Measurements from ENCODE around the gene CDKN1A.
"Not testable (repeated sequence)": the region's sequence is repeated elsewhere in the genome, so short reads cannot be mapped to it uniquely, and the experiment has no call there.

The CDKN1A gene

DNA sequence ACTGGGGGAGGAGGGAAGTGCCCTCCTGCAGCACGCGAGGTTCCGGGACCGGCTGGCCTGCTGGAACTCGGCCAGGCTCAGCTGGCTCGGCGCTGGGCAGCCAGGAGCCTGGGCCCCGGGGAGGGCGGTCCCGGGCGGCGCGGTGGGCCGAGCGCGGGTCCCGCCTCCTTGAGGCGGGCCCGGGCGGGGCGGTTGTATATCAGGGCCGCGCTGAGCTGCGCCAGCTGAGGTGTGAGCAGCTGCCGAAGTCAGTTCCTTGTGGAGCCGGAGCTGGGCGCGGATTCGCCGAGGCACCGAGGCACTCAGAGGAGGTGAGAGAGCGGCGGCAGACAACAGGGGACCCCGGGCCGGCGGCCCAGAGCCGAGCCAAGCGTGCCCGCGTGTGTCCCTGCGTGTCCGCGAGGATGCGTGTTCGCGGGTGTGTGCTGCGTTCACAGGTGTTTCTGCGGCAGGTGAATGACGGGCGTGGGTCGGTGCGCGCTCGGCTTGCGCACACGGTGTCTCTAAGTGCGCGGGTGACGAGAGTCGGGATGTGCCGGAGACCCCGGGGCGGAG is at the start of gene CDKN1A:
Gene CDKN1A, plus strand, starts transcription at position 227 of the 555 bp plus-strand sequence. CDS start 5,388 bp downstream, outside the sequence.
- DNase-seq, result peak; percentile 15 to 55 (median 24)

DNA sequence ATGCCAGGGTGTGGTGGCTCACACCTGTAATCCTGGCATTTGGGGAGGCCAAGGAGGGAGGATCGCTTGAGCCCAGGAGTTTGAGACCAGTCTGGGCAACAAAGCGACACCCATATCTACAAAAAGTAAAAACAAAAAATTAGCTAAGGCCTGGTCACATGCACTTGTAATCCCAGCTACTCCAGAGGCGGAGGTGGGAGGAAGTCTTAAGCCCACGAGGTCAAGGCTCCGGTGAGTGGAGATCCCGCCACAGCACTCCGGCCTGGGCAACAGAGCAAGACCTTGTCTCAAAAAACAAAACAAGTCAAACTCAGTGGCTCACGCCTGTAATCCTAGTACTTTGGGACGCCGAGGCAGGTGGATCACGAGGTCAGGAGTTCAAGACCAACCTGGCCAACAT is 48.7 kb upstream of the CDKN1A start:
- no peak for DNase-seq

DNA sequence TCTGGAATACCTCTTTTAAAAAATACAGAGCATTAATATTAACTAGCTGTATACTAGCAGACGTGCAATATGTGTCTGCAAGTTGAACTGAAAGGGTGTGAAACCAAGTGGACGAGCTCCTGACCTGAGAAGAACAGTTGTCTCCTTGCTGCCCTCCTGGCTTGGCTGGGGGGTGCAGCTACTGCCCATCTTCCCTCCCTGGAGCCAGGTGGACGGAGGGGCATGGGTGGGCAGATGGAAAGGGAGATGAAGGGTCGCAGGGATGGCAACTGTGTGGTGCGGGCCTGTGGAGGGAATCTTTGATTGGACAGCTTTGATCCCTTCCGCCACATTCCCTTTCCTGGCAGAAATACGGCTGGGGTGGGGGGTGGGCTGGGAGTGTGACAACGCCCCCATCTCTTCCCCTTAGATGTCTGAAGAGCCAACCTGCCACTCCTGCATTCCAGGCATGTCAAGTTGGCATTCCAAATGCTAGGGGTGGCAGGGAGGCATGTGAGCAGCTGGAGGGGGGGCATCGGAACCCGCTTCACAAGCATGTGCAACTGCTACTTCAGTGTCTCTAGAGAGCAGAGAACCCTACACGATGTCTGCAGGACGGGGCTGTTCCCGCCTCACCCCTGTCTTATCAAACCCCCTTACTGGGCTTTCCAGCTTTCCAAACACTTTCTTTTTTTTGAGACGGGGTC is 47.0 kb upstream of the CDKN1A start:
- no peak for DNase-seq

DNA sequence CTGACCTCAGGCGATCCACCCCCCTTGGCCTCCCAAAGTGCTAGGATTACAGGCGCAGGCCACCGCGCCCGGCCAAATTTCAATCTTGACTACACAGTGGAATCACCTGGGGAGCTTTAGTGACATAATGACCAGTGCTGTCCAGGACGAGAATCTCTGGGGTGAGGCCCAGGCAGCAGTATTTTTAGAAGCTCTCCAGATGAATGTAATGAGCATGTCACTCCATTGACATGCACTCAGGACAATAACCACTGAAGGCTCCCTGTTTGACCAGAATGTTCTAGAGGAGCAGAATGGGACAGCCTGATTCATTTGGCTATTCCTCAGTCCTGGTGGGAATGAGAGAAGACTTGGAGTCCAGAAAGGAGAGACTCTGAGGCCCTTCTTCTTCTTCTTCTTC is 45.1 kb upstream of the CDKN1A start:
- DNase-seq, result no peak

DNA sequence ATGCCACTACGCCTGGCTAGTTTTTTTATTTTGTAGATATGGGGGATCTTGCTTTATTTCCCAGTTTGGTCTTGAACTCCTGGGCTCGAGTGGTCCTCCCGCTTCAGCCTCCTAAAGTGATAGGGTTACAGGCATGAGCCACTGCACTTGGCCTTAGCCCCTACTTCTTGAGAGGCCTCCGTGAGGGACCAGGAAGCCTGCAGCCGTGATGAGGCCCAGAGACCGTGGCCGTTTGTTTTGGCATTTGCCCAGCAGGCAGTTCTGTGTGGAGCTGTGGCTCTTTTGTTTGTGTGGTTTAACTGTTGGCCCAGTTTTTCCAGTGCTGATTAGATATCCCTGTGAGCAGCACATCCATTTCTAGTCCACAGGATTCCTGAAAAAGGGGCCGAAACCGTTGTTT is 44.6 kb upstream of the CDKN1A start:
- DNase-seq, result no peak

DNA sequence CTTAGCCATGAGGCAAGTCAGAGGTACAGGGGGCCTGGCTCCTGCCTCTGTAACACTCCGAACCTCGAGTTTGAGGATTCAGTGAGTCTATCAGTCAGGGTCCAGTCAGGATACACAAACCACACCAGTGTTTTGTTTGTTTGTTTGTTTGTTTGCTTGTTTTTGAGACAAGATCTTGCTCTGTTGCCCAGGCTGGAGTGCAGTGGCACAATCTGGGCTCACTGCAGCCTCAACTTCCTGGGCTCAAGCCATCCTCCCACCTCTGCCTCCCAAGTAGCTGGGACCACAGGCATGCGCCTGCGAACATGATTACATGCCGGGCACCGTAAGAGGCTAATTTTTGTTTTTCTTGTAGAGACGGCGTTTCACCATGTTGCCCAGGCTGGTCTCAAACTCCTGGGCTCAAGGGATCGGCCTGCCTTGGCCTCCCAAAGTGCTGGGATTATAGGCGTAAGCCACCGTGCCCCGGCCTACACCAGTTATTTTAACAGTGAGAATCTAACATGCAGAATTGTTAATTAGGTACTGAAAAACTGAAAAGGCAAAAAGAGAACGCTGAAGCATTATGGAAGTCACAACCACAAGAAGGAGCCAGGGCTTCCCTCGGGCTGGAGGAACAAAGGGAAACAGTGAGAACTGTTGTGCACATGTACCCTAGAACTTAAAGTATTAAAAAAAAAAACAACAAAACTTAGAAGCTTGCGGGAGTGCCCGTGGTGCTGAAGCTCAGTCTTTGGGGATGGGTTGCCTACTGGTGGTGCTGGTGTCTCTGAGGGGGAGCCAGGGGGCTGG is 44.0 kb upstream of the CDKN1A start:
- DNase-seq, result no peak

DNA sequence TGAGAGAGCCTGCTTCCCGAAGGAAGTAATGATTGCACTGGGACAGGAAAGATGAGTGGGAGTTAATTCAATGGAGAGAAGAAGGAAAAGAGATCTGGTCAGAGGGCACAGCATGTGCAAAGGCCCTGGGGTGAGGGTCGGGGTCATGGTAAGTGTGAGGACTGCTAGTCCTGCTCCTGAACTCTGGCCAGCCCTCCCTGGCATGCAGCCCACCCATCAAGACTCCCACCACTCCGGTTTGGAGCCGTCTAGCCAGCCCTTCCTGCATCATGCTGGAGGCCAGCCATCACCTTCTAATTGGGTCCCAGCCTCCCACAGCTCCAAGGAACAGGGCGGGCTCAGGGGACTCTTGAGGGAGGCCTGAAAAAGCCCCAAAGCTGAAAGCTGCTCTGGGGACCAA is 42.2 kb upstream of the CDKN1A start:
- no peak for DNase-seq

DNA sequence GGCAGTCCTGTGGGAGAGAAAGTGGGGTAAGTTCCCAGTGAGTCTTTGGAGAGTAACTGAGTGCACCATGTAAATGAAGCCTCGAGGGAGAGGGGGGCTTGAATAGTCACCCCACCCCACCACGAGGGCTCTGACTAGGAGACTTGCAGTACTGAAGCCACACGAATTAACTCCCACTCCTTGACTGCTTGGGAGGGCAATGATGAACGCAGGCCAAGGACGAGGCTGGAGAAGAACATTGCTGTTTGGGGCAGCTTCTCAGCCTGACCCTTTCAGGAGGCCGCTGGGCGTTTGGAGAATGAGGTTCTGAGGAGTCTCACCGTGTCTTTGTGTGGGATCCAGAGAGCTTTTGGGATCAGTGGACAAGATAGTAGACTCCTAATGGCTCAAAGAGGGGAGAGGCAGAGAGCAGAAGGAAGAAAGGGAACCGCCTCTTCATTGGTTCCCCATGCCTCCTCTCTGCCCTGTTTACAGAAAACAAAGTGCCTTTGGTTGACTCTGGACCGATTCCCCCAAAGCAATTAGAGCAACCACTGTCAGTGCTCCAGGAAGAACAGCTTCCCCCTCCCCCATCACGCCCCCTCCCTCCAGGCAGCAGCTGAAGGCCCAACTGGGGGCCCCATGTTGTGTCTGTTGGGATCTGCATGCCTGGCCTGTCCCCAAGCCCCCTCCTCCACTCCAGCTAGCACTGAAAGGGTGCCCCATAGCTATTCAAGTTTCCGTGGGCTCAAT is 41.7 kb upstream of the CDKN1A start:
- DNase-seq, result no peak

DNA sequence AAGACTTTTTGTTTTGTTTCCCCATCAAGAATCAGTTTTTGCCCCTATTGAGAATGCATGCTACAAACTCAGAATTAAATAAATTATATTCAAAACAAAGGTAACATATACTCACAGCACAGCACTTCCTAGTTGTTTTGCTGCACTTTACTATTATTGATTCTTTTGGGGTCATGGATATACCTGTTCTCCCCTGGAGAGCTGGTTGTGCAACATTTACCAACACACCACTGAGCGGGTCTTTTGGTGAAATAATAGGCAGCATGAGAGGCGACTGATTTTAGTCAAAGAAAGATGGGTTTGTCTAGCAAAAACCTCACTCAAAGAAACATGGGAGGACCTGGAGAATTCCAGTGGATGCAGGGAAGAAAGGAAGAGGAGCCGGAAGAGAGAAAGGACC is 39.9 kb upstream of the CDKN1A start:
- no peak for DNase-seq

DNA sequence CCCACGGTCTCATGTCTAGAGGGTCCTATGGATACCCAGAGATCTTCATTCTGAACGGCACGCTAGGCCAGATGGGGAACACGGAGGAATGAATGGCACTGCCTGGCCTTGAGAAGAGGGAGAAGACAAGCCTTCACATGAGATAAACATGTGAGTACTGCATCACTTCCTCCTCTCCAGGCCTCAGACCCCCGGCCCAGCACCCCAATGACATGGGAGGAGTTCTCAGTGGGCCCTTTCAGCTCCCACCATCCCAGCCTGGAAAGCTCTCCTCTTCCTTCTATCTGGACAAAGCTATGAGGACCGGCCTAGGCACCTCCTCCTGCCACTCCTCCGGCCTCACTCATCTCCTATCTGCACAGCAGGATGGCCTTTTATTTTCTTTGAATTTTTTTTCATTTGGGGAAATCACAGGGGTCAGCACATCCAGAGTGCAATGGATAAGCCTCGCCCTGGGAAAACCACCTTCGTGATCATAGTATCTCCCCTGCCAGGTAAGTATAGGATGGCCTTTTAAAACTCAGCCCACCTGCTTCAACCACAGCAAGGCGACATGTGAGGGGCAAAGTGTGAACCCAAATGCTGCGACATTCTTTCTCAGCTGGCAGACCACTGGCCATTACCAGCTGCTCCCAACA is 39.2 kb upstream of the CDKN1A start:
- DNase-seq, result no peak

DNA sequence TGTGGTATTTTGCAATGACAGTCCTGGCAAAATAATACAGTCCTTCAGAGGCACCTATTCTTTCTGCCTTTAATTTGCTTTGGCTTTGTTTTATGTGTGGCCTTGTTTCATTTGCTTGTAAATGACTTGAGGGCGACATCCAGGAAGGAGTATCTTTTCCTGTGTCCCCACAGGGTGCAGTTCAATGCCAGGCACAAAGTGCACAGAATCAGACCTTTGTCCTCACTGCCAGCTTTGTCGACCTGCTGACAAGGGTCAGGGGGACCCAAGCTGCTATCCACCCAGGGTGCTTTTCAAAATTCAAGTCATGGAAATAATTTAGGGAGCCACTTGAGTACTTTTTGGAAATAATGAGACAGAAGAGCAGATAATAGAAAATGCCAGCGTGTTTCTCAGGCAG is 37.0 kb upstream of the CDKN1A start:
- DNase-seq, result no peak

DNA sequence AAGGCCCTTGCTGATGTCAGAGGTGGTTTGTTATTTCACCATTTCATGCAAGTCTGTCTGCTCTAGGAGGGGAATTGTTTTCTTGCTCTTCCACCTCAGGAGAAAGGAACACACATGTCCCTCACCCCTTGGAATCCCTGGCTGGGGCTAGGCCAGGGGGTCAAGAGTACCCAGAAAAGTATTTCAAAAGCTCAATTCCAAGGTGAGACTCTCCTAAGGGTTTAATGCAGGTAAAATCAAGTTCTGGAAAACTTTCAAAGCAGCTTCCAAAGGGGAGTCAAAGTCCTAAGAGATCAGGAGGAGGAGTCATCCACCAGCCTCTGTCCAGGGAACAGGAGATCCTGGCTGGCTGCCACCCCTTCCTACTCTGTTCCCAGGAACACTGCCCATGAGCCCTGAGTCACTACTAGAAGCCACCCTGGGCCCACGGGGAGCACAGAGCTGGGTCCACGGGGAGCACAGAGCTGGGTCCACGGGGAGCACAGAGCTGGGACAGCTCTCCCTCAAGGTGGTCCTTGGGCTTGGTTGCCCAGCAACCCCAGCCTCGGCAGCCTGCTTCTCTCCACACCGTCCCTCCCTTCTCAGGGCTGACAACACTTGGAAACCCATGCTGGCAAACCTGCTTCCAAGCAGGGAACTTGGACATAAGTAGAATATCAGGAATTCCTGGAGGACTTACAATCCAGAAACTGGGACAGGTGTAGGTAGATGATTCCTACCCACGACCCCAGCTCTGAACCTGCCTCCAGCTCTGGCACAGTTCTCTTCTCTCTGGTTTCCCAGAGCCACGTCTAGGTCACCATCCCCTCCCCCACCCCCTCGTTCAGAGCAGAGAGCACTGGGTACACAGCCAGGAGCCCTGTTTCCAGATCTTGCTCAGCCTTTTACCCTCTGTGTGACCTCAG is 35.3 kb upstream of the CDKN1A start:
- DNase-seq, result no peak

DNA sequence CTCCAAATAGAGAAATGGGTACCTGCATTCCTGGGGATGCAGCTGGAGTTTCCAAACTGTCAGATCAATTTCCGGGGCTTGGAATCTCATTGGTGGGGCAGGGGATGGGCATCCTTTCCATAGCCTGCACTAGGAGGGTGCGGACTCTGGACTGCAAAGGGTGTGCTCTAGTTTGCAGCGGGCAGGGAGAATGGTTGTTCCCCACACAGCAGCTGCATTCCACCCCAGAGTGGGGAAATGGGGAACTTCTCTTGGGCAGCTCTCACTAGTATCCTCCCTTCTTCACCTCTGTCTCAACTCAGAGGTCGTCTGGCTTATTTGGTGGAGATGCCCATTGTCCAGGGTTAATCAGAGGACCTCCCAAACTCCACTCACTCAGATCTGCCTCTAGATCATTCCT is 34.5 kb upstream of the CDKN1A start:
- DNase-seq, result no peak

DNA sequence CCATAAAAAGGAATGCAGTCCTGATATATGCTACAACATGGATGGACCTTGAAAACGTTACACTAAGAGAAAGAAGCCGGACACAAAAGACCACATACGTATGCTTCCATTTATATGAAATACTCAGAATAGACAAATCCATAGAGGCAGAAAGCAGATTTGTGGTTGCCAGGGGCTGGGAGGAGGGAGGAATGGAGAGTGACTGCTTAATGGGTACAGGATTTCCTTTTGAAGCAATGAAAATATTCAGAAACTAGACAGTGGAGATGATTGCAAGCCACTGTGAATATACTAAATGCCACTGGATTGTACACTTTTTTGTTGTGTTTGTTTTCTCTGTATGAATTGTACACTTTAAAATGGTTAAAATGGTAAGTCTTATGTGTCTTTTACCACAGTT is 29.4 kb upstream of the CDKN1A start:
- no peak for DNase-seq

DNA sequence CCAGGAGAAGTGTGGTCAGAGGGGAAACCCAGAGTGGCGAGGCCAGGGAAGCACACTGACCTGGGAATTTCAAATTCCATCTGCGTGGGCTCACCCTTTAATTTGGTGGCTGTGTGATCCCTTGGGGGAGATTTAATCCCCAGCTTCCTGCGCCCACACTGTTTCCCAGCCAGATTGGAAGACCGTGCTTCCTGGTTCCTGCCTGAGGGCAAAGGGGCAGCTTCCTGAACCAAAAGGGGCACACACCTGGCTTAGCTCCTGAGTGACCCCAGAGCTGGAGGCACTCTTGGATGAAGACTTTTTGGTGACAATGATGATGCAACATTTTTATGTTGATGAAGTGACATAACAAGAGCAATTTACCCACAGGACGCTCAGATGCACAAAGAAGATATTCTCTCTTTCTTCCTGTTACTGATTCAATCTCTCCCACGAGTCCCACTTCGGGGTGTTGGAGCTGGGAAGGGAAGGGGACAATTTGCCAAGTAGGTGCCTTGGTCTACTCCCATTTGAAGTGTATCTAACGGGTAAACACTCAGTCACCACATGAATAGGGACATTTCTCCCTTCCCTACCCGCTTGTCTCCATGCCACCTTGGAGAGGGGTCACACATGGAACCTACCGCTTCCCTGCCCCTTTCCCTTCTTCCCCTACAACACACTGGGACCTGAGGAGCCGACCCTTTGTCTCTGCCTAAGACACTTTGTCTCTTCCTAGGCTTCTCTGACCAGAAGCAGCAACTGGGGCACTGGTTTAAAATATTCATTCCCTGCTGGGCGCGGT is 28.6 kb upstream of the CDKN1A start:
- no peak for DNase-seq

DNA sequence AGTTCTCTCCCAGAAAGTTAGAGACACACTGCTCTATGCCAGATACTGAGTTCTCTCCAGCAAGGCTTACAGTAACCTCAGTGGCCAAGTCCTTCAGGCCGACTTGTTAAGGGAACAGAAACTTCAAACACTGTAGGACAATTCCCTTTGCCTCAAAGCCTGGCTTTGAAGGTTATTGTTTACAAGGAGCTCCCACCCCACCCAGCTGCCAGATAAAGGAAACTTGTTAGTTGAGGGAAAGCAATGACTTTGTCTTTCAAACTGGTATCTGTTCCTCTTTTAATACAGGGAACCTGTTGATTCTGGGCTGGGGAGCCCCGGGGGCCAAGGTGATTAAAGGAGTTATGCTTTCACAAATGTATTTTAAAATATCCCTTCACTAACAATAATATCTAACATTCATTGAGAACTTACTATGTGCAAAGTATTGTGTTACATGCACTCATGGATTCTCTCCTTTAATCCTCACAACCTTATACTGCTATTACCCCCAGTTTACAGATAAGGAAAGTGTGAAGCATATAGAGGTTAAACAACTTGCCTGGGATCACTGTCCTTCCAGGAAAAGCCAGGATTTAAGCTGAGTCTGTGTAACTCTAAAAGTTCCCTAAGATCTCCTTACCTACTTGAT is 27.6 kb upstream of the CDKN1A start:
- no peak for DNase-seq

DNA sequence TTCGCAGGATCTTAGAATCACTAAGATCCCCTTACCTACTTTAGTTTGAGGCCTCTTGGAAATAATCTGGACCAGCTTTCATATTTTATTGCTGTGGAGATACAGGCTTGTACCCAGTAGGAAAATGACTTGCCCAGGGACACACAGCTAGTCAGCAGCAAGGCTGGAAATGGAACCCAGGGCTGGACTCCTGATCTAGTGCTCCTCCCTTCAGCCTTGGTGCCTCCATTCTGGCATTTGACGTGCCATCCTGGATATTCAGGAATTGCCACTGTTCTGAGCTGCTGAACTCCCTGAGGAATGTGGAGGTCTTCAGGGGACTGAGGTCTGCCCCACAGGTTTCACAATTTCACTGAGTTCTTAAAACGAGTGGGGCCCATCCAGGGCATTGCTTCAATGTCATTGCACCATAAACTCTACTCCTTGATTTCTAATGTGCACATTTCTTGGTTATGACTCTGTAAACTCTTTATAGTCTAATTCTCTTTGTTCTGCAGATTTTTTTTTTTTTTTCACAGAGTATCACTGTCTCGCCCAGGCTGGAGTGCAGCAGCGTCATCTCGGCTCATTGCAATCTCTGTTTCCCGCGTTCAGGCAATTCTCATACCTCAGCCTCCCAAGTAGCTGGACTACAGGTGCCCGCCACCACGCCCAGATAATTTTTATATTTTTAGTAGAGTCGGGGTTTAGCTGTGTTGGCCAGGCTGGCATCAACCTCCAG is 26.7 kb upstream of the CDKN1A start:
- DNase-seq, result no peak

DNA sequence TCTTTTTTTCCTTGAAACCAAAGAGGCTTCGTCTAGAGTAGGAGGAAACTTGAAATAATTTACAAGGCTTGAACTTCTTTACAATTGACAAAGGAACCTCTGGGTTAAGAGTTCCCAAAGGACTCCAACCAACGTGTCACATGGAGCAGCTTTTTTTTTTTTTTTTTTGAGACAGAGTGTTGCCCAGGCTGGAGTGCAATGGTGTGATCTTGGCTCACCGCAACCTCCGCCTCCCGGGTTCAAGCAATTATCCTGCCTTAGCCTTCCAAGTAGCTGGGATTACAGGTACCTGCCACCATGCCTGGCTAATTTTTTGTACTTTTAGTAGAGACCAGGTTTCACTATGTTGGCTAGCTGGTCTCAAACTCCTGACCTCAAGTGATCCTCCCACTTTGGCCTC is 24.0 kb upstream of the CDKN1A start:
- not testable (repeated sequence) for DNase-seq

DNA sequence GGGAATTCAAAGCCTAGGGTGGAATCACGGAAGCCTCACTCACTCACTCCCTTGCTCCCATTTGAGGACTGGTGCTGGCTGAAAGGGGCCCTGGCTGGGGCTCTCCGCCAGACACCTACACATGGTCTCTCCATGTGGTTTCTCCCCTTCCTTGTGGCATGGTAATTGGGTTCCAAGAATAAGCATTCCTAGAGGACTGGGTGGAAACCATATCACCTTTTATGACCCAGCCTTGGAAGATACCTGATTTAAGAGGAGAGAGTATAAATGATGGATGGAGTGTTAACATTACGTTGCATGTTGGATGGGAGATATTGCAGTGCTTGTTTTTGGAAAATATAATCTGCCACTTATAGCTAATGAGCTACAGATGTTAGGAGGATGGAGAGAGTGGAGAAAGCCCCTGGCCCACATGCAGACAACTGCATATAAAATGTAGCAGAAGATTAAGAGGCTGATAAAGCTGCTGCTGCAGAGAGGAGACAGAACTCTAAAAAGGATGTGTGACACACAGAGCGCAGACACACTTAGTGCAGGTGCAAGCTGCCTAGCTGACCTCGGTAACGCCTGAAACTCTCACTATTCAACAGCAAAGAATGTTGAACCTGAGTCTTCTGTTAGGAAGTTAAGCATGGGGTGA is 23.3 kb upstream of the CDKN1A start:
- no peak for DNase-seq

Data from activated naive CD4-positive, alpha-beta T cell (primary cell).